B cell (primary cell): ENCODE data around the gene MLLT6. TPM values are rescaled to one million over a fixed set of nuclear protein-coding genes. Genes with fewer than 3 reads are reported as not detected.

Experiments
- ATAC-seq: fragments of 200-7000 bp; cut with Tn5 transposase; one replicate; pipeline ENCODE4 v1.10.0; 2021; ENCODE audit warnings: low read depth, mild to moderate bottlenecking, moderate number of reproducible peaks, moderate library complexity
- CTCF ChIA-PET: fragments of 350-600 bp; sonication (Branson Sonifier 250); formaldehyde crosslinking; loops from one replicate; lab custom pipeline; 2021; ENCODE audit warnings: antibody characterized with exemption, inconsistent platforms; lab: Charles Lee
- POLR2A ChIA-PET: fragments of 350-600 bp; sonication (Branson Sonifier 250); formaldehyde crosslinking; loops from one replicate; lab custom pipeline; 2021; ENCODE audit warnings: antibody characterized with exemption; lab: Charles Lee
- DNase-seq: peaks from one replicate; pipeline ENCODE4 v3.0.0; 2013
- H2AFZ ChIP-seq: 2 replicates; pipeline ENCODE4 v1.6.1; 2012; ENCODE audit warnings: mild to moderate bottlenecking, low read depth, low read length; ENCODE audit not compliant: insufficient read depth, poor library complexity, severe bottlenecking
- H3K27ac ChIP-seq, 2 donors: 1 replicate in 1 of 2; 2 replicates in 1 of 2; pipeline ENCODE4 v1.5.1; 2012 to 2013; ENCODE audit warnings: low read length in 2 of 2, mild to moderate bottlenecking in 2 of 2, moderate library complexity in 1 of 2
- H3K27me3 ChIP-seq, 4 experiments: fragments of 200-600 bp in 1 of 4; sonication (generic) in 1 of 4; replicated peaks in 1 of 4; 1 replicate in 2 of 4; 2 replicates in 2 of 4; pipeline versions ENCODE4 v1.6.1 to v1.7.0; 2013 to 2016; ENCODE audit warnings: low read length in 3 of 4, mild to moderate bottlenecking in 2 of 4, mixed read lengths in 1 of 4, moderate library complexity in 1 of 4; ENCODE audit not compliant: insufficient read depth in 4 of 4, control insufficient read depth in 3 of 4; ENCODE audit errors: control extremely low read depth in 1 of 4
- H3K36me3 ChIP-seq, 2 experiments: replicated peaks in 1 of 2; 1 replicate in 1 of 2; 2 replicates in 1 of 2; pipeline versions ENCODE4 v1.6.1 to v1.7.1; 2013; ENCODE audit warnings: low read length in 1 of 2; ENCODE audit not compliant: insufficient read depth in 2 of 2, control insufficient read depth in 1 of 2; ENCODE audit errors: control extremely low read depth in 1 of 2, extremely low read depth in 1 of 2
- H3K4me1 ChIP-seq, 2 donors: fragments of 200-600 bp in 1 of 2; sonication (generic) in 1 of 2; 1 replicate in 1 of 2; 2 replicates in 1 of 2; pipeline versions ENCODE4 v1.5.1 to v1.6.1; 2013 to 2017; ENCODE audit warnings: low read length in 2 of 2; ENCODE audit not compliant: control insufficient read depth in 2 of 2, insufficient read depth in 2 of 2
- H3K4me2 ChIP-seq: replicated peaks from 2 replicates; pipeline ENCODE3; 2012; ENCODE audit warnings: mild to moderate bottlenecking, low read depth, low read length; ENCODE audit not compliant: poor library complexity, severe bottlenecking
- H3K4me3 ChIP-seq, 5 experiments: fragments of 200-600 bp in 1 of 5; sonication (generic) in 1 of 5; 1 replicate in 3 of 5; 2 replicates in 2 of 5; pipeline versions ENCODE4 v1.5.1 to v1.7.0; 2011 to 2016; ENCODE audit warnings: low read length in 4 of 5, mild to moderate bottlenecking in 4 of 5, low read depth in 2 of 5, control low read depth in 1 of 5, moderate library complexity in 1 of 5; ENCODE audit not compliant: insufficient read depth in 1 of 5; ENCODE audit errors: control extremely low read depth in 1 of 5, extremely low read depth in 1 of 5
- H3K79me2 ChIP-seq: fragments of 200-600 bp; sonication (generic); one replicate; pipeline ENCODE4 v1.6.0; 2016; ENCODE audit warnings: low read length; ENCODE audit not compliant: control insufficient read depth, insufficient read depth
- H3K9ac ChIP-seq: fragments of 200-600 bp; sonication (generic); 2 replicates; pipeline ENCODE4 v1.6.1; 2017; ENCODE audit warnings: mild to moderate bottlenecking, low read length, moderate library complexity
- H3K9me3 ChIP-seq, 3 donors: one replicate each; pipeline versions ENCODE4 v1.6.1 to v1.7.1; 2013; ENCODE audit warnings: low read length in 2 of 3; ENCODE audit not compliant: control insufficient read depth in 2 of 3, insufficient read depth in 1 of 3; ENCODE audit errors: control extremely low read depth in 1 of 3
- H4K20me1 ChIP-seq: 2 replicates; pipeline ENCODE4 v1.6.0; 2012; ENCODE audit warnings: mild to moderate bottlenecking, low read length; ENCODE audit not compliant: insufficient read depth, control insufficient read depth, poor library complexity, severe bottlenecking
- H3K27ac Mint-ChIP-seq: one replicate; pipeline ENCODE4 v1.8.0; 2021; ENCODE audit warnings: mixed read lengths
- H3K27me3 Mint-ChIP-seq: one replicate; pipeline ENCODE4 v1.8.0; 2021; ENCODE audit warnings: mixed read lengths
- H3K4me1 Mint-ChIP-seq: one replicate; pipeline ENCODE4 v1.8.0; 2021; ENCODE audit warnings: mixed read lengths
- H3K4me3 Mint-ChIP-seq: one replicate; pipeline ENCODE4 v1.8.0; 2021; ENCODE audit warnings: mixed read lengths
- H3K9me3 Mint-ChIP-seq: one replicate; pipeline ENCODE4 v1.8.0; 2022; ENCODE audit warnings: mixed read lengths; ENCODE audit not compliant: insufficient read depth
- EZH2 ChIP-seq: IDR thresholded peaks from 2 replicates; pipeline ENCODE4 v1.6.1; 2012; ENCODE audit warnings: borderline replicate concordance, low read depth, mild to moderate bottlenecking, moderate library complexity, low read length; ENCODE audit not compliant: insufficient read depth, poor library complexity, severe bottlenecking
- WGBS: methylation state at CpG from one replicate; pipeline ENCODE4 v1.1.5; 2013; ENCODE audit warnings: missing lambda C conversion rate; ENCODE audit not compliant: insufficient coverage; 5-methylcytosine and 5-hydroxymethylcytosine counted together
- intact Hi-C: fragments of 100-400 bp; cut with micrococcal nuclease; formaldehyde crosslinking; loops from one replicate; pipeline ENCODE4 v1.10.0; 2022
- polyA plus RNA-seq: library from polyadenylated mRNA; depleted of rRNA; stranded (reverse); fragments of >200 nt; gene quantifications from 2 replicates; pipeline ENCODE4 v1.2.3, GENCODE V29; 2012
- total RNA-seq, 2 donors: library from RNA; stranded (reverse); fragments of 120-200 nt in 1 of 2; gene quantifications; 1 replicate in 1 of 2; 2 replicates in 1 of 2; pipeline versions ENCODE4 v1.2.3 to v1.2.4, GENCODE V29; 2013 to 2022
- TF ChIP-seq, protein P1 (sequence below): fragments of 200-600 bp; IDR thresholded peaks from one replicate; pipeline ENCODE4 v1.8.0; 2022; ENCODE audit warnings: antibody characterized with exemption, mild to moderate bottlenecking

The MLLT6 gene
- total and polyA plus RNA-seq, 2 donors (not counting 1 experiment from before 2014, with no cell fraction given): 165 to 288 TPM

DNA sequence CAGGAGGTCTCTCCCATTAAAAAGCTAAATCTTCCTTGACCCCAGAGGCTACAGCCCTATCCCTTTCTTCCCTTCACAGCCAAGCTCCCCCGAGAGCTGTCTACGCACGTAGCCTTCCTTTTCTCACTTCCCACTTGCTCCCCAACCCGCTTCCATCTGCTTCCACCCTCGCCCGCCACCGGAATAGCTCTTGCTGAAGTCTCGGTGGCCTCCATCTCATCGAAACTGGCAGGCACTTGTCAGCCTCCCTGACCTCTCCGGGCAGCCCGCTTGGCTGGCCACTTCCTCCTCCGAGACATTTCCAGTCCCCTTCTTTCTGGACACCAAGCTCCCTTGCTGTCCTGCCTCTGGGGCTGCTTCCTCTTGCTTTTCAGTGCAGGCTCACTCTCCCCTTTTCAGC, 19.6 kb upstream of the MLLT6 start:
- ChIA-PET CTCF (interaction anchor here (1.1 to 1.2 kb wide), 2 partner anchors 8 to 19 kb away, joined by 3 read pairs; partner anchors contain the start of gene MLLT6), POLR2A (no interaction called here)
- Histone ChIP-seq H2AFZ (no peak overlapping the region), H4K20me1 (no peaks in the 10 kb centered on the region), H3K4me3 (no peak overlapping the region), H3K27ac (no peak overlapping the region), H3K9ac (no peak overlapping the region), H3K27me3 (peaks cover 0 to 4% (median 0%) of the 10 kb centered on the region in 4 experiments), H3K4me2 (no peak overlapping the region), H3K36me3 (no peaks in the 10 kb centered on the region), H3K79me2 (no peaks in the 10 kb centered on the region), H3K4me1 (no peaks in the 10 kb centered on the region), H3K9me3 (no peaks in the 10 kb centered on the region)
- intact Hi-C loops: no loop called here
- WGBS: 78% methylated on average over 12 of the region's 12 CpGs
- Mint-ChIP-seq H3K4me1 (no peaks in the 10 kb centered on the region), H3K9me3 (no peaks in the 10 kb centered on the region), H3K4me3 (no peak overlapping the region), H3K27ac (no peak overlapping the region), H3K27me3 (peaks cover 19% of the 10 kb centered on the region)
- ATAC-seq (no peak), DNase-seq (no peak)
- no peak for TF ChIP-seq EZH2
- TF ChIP-seq, protein P1, sequence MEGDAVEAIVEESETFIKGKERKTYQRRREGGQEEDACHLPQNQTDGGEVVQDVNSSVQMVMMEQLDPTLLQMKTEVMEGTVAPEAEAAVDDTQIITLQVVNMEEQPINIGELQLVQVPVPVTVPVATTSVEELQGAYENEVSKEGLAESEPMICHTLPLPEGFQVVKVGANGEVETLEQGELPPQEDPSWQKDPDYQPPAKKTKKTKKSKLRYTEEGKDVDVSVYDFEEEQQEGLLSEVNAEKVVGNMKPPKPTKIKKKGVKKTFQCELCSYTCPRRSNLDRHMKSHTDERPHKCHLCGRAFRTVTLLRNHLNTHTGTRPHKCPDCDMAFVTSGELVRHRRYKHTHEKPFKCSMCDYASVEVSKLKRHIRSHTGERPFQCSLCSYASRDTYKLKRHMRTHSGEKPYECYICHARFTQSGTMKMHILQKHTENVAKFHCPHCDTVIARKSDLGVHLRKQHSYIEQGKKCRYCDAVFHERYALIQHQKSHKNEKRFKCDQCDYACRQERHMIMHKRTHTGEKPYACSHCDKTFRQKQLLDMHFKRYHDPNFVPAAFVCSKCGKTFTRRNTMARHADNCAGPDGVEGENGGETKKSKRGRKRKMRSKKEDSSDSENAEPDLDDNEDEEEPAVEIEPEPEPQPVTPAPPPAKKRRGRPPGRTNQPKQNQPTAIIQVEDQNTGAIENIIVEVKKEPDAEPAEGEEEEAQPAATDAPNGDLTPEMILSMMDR: no peak

DNA sequence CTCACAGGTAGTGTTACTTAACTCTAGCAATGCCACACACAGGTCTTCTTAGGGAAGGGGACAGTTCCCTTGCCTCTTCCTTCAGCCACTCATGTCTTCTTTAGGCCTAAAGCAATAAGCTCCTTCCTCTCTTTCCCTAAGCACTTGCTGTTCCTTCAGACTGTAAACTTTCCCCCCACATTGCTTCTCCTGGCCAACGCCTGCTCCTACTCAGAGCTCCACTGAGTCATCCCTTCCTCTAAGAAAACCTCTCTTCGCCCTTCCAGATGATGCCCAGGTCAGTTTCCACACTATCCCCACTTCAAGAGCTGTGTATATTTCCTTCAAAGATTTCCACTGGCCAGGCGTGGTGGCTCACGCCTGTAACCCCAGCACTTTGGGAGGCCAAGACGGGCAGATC, 17.8 kb upstream of the MLLT6 start:
- WGBS: 100% methylated on average over 5 of the region's 5 CpGs
- Mint-ChIP-seq H3K27ac (no peak overlapping the region), H3K4me3 (no peak overlapping the region), H3K27me3 (peaks cover 25% of the 10 kb centered on the region), H3K4me1 (no peaks in the 10 kb centered on the region), H3K9me3 (no peaks in the 10 kb centered on the region)
- no peak overlapping the region for H3K9ac ChIP-seq
- intact Hi-C loops: no loop called here
- CTCF ChIA-PET: interaction anchor here (0.6 to 1.4 kb wide), 7 partner anchors 9 to 373 kb away, joined by 3 to 4 read pairs (median 3); no protein-coding TSS in a partner anchor
- H3K27me3 ChIP-seq: peaks cover 0 to 4% (median 0%) of the 10 kb centered on the region in 4 experiments
- H3K4me3 ChIP-seq: no peak overlapping the region
- H3K27ac ChIP-seq: no peak overlapping the region
- TF ChIP-seq EZH2: no peak
- TF ChIP-seq, protein P1: no peak
- no peak overlapping the region for H2AFZ ChIP-seq
- no peaks in the 10 kb centered on the region for H3K4me1 ChIP-seq
- no peaks in the 10 kb centered on the region for H3K36me3 ChIP-seq
- no peak for ATAC-seq
- no peaks in the 10 kb centered on the region for H3K9me3 ChIP-seq
- DNase-seq: no peak
- H4K20me1 ChIP-seq: no peaks in the 10 kb centered on the region
- POLR2A ChIA-PET: interaction anchor here (0.7 kb wide), 1 partner anchor 481 kb away, joined by 4 read pairs; no protein-coding TSS in a partner anchor
- no peaks in the 10 kb centered on the region for H3K79me2 ChIP-seq
- H3K4me2 ChIP-seq: no peak overlapping the region
